Activated CD4-positive, alpha-beta memory T cell treated with anti-CD3 and anti-CD28 coated beads for 36 hours (primary cell): ENCODE measurements around the gene ASCL5. TPM values are rescaled to one million over a fixed set of nuclear protein-coding genes. Genes with fewer than 3 reads are reported as not detected.

ENCODE experiments used
- CTCF ChIA-PET: fragments of 350-600 bp; sonication (Branson Sonifier 250); formaldehyde crosslinking; loops from one replicate; lab custom pipeline; 2021; ENCODE audit warnings: antibody characterized with exemption, inconsistent platforms; lab: Charles Lee
- POLR2A ChIA-PET: fragments of 350-600 bp; sonication (Branson Sonifier 250); formaldehyde crosslinking; loops from one replicate; lab custom pipeline; 2021; ENCODE audit warnings: antibody characterized with exemption; lab: Charles Lee
- DNase-seq: peaks from one replicate; pipeline ENCODE4 v3.0.0-alpha.2; 2020
- H3K27ac Mint-ChIP-seq: one replicate; pipeline ENCODE4 v1.8.0; 2021; ENCODE audit warnings: mixed read lengths
- H3K27me3 Mint-ChIP-seq: one replicate; pipeline ENCODE4 v1.8.0; 2021; ENCODE audit warnings: mixed read lengths
- H3K36me3 Mint-ChIP-seq: one replicate; pipeline ENCODE4 v1.8.0; 2021; ENCODE audit warnings: mixed read lengths
- H3K4me1 Mint-ChIP-seq: one replicate; pipeline ENCODE4 v1.8.0; 2021; ENCODE audit warnings: low read depth, mixed read lengths
- H3K4me3 Mint-ChIP-seq: one replicate; pipeline ENCODE4 v1.8.0; 2021; ENCODE audit warnings: mild to moderate bottlenecking, mixed read lengths
- H3K9me3 Mint-ChIP-seq: one replicate; pipeline ENCODE4 v1.8.0; 2021; ENCODE audit warnings: mixed read lengths
- intact Hi-C: fragments of 100-400 bp; cut with micrococcal nuclease; formaldehyde crosslinking; loops from one replicate; pipeline ENCODE4 v1.15.1; 2023
- total RNA-seq, 2 experiments: library from RNA; stranded (reverse); gene quantifications; one replicate each; pipeline ENCODE4 v1.2.3, GENCODE V29; 2021

The ASCL5 gene
- total RNA-seq, 2 experiments from 2014 or later: not detected

GRCh38 chr1:201072922-201073321, 54.1 kb downstream of the ASCL5 start:
- Mint-ChIP-seq H3K4me3 (no peak overlapping the region), H3K27ac (no peak overlapping the region), H3K9me3 (no peaks in the 10 kb centered on the region), H3K36me3 (no peaks in the 10 kb centered on the region), H3K4me1 (no peaks in the 10 kb centered on the region), H3K27me3 (peaks cover 3% of the 10 kb centered on the region)
- POLR2A ChIA-PET: no interaction called here
- CTCF ChIA-PET: interaction anchor here (1.2 kb wide), 1 partner anchor 46 kb away, joined by 4 read pairs; no protein-coding TSS in a partner anchor
- no peak for DNase-seq
- intact Hi-C loops: no loop called here

GRCh38 chr1:201072149-201072548, 54.8 kb downstream of the ASCL5 start:
- ChIA-PET POLR2A (no interaction called here), CTCF (no interaction called here)
- no peaks in the 10 kb centered on the region for H3K4me1 Mint-ChIP-seq
- DNase-seq: no peak
- intact Hi-C loops: no loop called here
- no peak overlapping the region for H3K27ac Mint-ChIP-seq
- no peak overlapping the region for H3K4me3 Mint-ChIP-seq
- H3K9me3 Mint-ChIP-seq: no peaks in the 10 kb centered on the region
- H3K36me3 Mint-ChIP-seq: no peaks in the 10 kb centered on the region
- peaks cover 3% of the 10 kb centered on the region for H3K27me3 Mint-ChIP-seq

GRCh38 chr1:201069636-201070035, 57.3 kb downstream of the ASCL5 start:
- H3K9me3 Mint-ChIP-seq: no peaks in the 10 kb centered on the region
- DNase-seq: no peak
- H3K4me3 Mint-ChIP-seq: no peak overlapping the region
- POLR2A ChIA-PET: no interaction called here
- H3K27ac Mint-ChIP-seq: no peak overlapping the region
- no peaks in the 10 kb centered on the region for H3K4me1 Mint-ChIP-seq
- CTCF ChIA-PET: interaction anchor here (1.0 to 1.4 kb wide), 2 partner anchors 44 to 90 kb away, joined by 3 to 4 read pairs; no protein-coding TSS in a partner anchor
- H3K27me3 Mint-ChIP-seq: peaks cover 3% of the 10 kb centered on the region
- intact Hi-C loops: no loop called here
- H3K36me3 Mint-ChIP-seq: no peaks in the 10 kb centered on the region

GRCh38 chr1:201068976-201069375, 58.0 kb downstream of the ASCL5 start:
- CTCF ChIA-PET: interaction anchor here (1.4 to 1.6 kb wide), 2 partner anchors 89 to 97 kb away, joined by 3 to 4 read pairs; no protein-coding TSS in a partner anchor
- peaks cover 3% of the 10 kb centered on the region for H3K27me3 Mint-ChIP-seq
- no peaks in the 10 kb centered on the region for H3K4me1 Mint-ChIP-seq
- no peaks in the 10 kb centered on the region for H3K9me3 Mint-ChIP-seq
- DNase-seq: no peak
- no peak overlapping the region for H3K27ac Mint-ChIP-seq
- POLR2A ChIA-PET: no interaction called here
- intact Hi-C loops: no loop called here
- no peak overlapping the region for H3K4me3 Mint-ChIP-seq
- no peaks in the 10 kb centered on the region for H3K36me3 Mint-ChIP-seq

GRCh38 chr1:201066986-201067385, 60.0 kb downstream of the ASCL5 start:
- no peaks in the 10 kb centered on the region for H3K36me3 Mint-ChIP-seq
- H3K27ac Mint-ChIP-seq: no peak overlapping the region
- ChIA-PET POLR2A (no interaction called here), CTCF (no interaction called here)
- no peak for DNase-seq
- no peaks in the 10 kb centered on the region for H3K4me1 Mint-ChIP-seq
- no peaks in the 10 kb centered on the region for H3K9me3 Mint-ChIP-seq
- intact Hi-C loops: no loop called here
- H3K4me3 Mint-ChIP-seq: no peak overlapping the region
- H3K27me3 Mint-ChIP-seq: peaks cover 3% of the 10 kb centered on the region

GRCh38 chr1:201065686-201066085, 61.3 kb downstream of the ASCL5 start:
- no peak overlapping the region for H3K4me3 Mint-ChIP-seq
- ChIA-PET POLR2A (no interaction called here), CTCF (no interaction called here)
- no peak overlapping the region for H3K27ac Mint-ChIP-seq
- H3K4me1 Mint-ChIP-seq: no peaks in the 10 kb centered on the region
- no peak for DNase-seq
- no peaks in the 10 kb centered on the region for H3K9me3 Mint-ChIP-seq
- H3K27me3 Mint-ChIP-seq: peaks cover 3% of the 10 kb centered on the region
- no peaks in the 10 kb centered on the region for H3K36me3 Mint-ChIP-seq
- intact Hi-C loops: no loop called here

GRCh38 chr1:201064806-201065205, 62.2 kb downstream of the ASCL5 start:
- Mint-ChIP-seq H3K36me3 (no peaks in the 10 kb centered on the region), H3K9me3 (no peaks in the 10 kb centered on the region), H3K27ac (no peak overlapping the region), H3K4me3 (no peak overlapping the region), H3K4me1 (no peaks in the 10 kb centered on the region), H3K27me3 (peaks cover 2% of the 10 kb centered on the region)
- intact Hi-C loops: no loop called here
- CTCF ChIA-PET: interaction anchor here (0.9 to 1.6 kb wide), 2 partner anchors 50 to 121 kb away, joined by 3 to 5 read pairs; no protein-coding TSS in a partner anchor
- POLR2A ChIA-PET: no interaction called here
- DNase-seq: no peak

Other genes starting within 250 kb of the ASCL5 start
- not detected for gene INAVA, start 232.3 kb downstream of the ASCL5 start, total RNA-seq
- 10 to 100 TPM; 56.6 to 58.7 TPM for gene KIF21B, start 103.5 kb downstream of the ASCL5 start, total RNA-seq
- not detected for gene CACNA1S, start 14.8 kb downstream of the ASCL5 start, total RNA-seq
- gene TMEM9, start 27.3 kb upstream of the ASCL5 start, total RNA-seq: 10 to 100 TPM; 21.7 to 22.5 TPM
- not detected for gene IGFN1, start 63.6 kb upstream of the ASCL5 start, total RNA-seq
- not detected for gene PKP1, start 156.3 kb upstream of the ASCL5 start, total RNA-seq